Medulla oblongata (tissue), 1 donor: ENCODE measurements around the gene ARHGAP45.

Experiments used
- DNase-seq: peaks from one replicate; pipeline ENCODE4 v3.0.0-alpha.2; 2015; ENCODE audit errors: extremely low spot score

Gene ARHGAP45

GRCh38 chr19:1039646-1040475 is 27.1 kb upstream of the ARHGAP45 start, which contains the start of gene ABCA7:
TSS of gene ABCA7 (plus strand) at chr19:1040107. CDS start at chr19:1041362, 1,255 bp downstream.
- DNase-seq = peak; percentile 94

DNA sequence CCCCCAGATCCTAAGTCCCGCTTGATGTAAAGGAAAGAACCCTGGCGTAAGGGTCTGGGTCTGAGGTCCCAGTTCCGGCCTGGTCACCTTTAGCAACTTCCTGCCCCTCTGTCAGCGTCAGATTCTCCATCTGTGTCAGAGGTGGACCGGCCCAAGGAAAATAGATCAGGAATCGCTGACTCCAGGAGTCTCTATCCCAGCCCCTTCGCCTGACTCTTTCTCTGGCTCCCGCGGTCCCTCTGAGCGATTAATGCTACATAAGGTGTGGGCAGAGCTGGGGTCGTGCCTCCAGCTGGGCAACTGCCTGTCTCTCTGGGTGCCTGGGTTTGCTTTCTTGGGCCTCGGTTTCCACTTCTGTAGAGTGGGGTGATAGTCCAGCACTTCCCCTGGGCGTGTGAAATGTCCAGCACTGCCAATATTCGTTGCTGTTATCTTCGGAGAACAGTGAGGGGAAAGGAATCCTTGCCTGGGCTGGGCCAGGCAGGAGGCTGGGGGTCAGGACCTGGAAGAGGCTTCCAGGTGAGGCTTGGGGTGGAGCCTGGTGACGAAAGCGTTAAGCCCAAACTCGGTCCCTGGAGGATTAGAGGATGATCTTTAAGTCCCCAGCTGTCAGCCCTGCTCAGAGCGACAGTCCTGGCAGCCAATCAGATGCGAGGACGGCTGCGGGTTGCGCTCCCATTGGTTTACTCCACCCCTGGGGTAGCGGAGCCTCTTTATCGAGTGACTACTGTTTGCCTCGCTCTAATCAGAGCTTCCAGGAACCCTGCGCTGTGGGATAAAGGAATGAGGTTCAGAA is 26.3 kb upstream of the ARHGAP45 start:
- peak; percentile 93 for DNase-seq

DNA sequence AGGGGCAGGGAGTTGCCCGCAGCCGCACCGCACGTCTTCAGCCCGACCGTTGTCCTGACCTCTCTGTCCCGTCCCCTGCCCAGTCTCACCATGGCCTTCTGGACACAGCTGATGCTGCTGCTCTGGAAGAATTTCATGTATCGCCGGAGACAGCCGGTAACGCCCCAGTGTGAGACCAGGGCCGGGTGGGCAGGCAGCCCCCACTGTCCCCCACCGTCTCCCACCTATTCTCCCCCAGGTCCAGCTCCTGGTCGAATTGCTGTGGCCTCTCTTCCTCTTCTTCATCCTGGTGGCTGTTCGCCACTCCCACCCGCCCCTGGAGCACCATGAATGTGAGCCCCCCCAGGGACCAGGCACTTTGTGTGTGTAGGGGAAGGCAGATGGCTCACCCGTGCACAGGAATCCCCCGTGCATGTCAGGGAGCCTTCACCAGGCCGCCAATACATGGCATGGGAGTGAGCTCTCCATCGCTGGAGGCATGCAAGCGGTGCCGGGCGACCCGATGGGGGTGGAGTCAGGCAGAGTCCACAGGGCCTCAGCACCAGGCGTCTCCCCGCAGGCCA is 25.6 kb upstream of the ARHGAP45 start:
- no peak for DNase-seq

DNA sequence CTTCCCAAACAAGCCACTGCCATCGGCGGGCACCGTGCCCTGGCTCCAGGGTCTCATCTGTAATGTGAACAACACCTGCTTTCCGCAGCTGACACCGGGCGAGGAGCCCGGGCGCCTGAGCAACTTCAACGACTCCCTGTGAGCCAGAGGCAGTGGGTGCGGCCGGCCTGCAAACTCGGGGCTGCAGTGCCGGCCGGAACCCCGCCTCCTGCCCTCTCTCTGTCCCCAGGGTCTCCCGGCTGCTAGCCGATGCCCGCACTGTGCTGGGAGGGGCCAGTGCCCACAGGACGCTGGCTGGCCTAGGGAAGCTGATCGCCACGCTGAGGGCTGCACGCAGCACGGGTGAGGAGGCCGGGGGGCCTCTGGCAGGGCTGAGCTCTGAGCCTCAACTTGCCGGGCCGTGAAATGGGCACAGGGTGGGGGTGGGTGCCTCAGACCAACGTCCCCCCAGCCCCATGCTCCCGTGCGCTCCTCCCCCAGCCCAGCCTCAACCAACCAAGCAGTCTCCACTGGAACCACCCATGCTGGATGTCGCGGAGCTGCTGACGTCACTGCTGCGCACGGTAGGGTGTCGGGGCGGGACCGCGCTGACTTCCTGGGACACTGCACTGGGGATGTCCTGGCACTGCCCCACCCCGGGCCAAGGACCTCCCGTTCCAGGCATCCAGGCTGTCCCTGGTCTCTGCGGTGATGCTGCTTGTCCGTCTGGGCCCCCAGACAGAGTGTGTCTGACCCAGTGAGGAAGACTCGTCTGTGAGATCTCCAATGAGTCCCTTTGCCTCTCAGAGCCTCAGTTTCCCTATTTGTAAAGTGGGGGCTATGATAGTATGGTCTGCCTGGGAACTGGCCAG is 24.9 kb upstream of the ARHGAP45 start:
- DNase-seq = no peak

DNA sequence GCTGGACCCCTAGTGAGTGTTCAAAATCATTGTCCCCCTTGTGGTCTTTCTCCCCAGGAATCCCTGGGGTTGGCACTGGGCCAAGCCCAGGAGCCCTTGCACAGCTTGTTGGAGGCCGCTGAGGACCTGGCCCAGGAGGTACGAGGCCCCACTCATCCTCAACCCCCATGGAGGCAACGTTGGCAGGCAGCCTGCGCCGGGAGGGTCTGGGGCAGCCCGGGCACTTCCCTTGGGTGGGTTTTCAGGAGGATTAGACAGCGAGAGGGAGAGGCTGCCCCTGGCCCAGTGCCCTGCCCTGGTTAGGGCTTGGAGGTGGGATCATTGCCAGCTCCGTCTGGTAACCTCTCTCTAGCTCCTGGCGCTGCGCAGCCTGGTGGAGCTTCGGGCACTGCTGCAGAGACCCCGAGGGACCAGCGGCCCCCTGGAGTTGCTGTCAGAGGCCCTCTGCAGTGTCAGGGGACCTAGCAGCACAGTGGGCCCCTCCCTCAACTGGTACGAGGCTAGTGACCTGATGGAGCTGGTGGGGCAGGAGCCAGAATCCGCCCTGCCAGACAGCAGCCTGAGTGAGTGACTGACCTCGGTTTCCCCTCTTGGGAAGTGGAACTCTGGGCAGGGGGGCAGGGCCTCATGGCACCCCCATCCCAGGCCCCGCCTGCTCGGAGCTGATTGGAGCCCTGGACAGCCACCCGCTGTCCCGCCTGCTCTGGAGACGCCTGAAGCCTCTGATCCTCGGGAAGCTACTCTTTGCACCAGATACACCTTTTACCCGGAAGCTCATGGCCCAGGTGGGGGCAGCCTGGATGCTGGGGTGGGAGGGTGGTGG is 24.1 kb upstream of the ARHGAP45 start:
- DNase-seq = no peak

GRCh38 chr19:1045247-1045603 is 21.7 kb upstream of the ARHGAP45 start:
- DNase-seq = no peak

GRCh38 chr19:1046117-1046626 is 20.8 kb upstream of the ARHGAP45 start:
- DNase-seq = no peak

- DNase-seq = no peak
Observed at GRCh38 chr19:1046836-1047695, 19.9 kb upstream of the ARHGAP45 start.

DNA sequence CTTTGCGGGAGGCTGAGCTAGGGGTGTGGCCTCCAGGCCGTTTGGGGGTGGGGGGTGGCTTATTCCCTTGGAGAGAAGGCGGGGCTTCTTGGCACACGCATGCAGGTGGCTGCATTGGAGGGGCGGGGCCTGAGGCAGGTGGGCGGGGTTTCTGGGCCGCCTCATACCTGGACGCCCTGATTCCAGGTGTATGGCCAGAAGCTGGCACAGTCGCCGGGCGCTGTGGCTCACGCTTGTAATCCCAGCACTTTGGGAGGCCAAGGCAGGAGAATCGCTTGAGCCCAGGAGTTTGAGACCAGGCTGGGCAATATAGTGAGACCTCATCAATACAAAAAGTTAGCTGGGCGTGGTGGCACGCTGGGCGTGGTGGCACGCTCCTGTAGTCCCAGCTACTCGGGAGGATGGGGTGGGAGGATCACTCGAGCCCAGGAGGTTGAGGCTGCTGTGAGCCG is 19.2 kb upstream of the ARHGAP45 start:
- DNase-seq = no peak

DNA sequence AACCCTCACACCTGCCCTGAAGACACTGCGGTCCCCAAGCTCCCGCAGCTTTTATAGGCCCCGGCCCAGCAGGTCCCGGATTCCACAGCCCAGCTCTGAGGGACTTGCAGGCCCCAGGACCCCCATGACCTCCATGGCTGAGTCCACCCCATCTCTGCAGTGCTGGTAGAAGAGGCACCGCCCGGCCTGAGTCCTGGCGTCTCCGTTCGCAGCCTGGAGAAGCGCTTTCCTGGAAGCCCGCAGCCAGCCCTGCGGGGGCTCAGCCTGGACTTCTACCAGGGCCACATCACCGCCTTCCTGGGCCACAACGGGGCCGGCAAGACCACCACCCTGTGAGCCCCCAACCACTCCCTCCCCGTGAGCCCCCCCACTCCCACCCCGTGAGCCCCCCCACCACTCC is 17.9 kb upstream of the ARHGAP45 start:
- no peak for DNase-seq

GRCh38 chr19:1049800-1050199 is 17.2 kb upstream of the ARHGAP45 start:
- no peak for DNase-seq

- no peak for DNase-seq
Observed at GRCh38 chr19:1050989-1051788, 15.8 kb upstream of the ARHGAP45 start.

DNA sequence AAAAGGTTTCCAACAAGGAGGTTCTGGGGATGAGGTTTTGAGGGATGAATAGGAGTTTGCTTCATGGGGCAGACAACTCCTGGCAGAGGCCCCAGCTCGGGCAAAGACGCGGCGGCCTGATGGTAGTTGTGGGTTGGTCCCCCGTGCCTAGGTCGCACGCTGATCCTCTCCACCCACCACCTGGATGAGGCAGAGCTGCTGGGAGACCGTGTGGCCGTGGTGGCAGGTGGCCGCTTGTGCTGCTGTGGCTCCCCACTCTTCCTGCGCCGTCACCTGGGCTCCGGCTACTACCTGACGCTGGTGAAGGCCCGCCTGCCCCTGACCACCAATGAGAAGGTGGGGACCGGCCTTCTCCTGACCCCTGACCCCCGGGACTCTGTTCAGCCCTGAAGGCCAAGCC is 15.2 kb upstream of the ARHGAP45 start:
- DNase-seq = no peak

- DNase-seq = no peak
Observed at GRCh38 chr19:1052349-1052975, 14.5 kb upstream of the ARHGAP45 start.

DNA sequence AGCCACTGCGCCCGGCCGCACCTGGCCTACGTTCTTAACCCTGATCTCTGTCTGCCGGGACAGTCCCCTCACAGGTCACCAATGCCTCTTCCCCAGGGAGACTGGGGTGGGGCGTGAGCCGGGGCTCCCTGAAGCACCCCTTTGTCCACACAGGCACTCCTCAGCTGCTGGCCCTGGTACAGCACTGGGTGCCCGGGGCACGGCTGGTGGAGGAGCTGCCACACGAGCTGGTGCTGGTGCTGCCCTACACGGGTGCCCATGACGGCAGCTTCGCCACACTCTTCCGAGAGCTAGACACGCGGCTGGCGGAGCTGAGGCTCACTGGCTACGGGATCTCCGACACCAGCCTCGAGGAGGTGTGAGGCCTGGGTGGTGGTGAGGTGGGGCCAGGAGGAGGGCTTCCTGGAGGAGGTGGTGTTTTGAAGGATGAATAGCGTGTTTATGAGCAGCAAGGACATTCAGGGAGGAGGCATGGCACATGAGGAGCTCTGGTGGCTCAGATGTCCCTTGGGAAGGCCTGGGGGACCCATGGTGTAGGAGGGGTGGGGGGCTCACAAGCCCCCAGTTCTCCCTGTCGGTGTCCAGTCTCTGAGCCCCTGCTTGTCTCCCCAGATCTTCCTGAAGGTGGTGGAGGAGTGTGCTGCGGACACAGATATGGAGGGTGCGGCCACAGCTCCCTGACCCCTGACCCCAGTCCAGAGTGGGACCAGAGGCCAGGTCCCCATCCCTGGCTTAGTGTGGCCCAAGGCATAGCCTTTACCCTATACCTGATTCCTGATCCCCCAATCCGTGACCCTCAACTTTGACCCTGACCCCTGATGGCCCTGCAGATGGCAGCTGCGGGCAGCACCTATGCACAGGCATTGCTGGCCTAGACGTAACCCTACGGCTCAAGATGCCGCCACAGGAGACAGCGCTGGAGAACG is 13.5 kb upstream of the ARHGAP45 start:
- no peak for DNase-seq

DNA sequence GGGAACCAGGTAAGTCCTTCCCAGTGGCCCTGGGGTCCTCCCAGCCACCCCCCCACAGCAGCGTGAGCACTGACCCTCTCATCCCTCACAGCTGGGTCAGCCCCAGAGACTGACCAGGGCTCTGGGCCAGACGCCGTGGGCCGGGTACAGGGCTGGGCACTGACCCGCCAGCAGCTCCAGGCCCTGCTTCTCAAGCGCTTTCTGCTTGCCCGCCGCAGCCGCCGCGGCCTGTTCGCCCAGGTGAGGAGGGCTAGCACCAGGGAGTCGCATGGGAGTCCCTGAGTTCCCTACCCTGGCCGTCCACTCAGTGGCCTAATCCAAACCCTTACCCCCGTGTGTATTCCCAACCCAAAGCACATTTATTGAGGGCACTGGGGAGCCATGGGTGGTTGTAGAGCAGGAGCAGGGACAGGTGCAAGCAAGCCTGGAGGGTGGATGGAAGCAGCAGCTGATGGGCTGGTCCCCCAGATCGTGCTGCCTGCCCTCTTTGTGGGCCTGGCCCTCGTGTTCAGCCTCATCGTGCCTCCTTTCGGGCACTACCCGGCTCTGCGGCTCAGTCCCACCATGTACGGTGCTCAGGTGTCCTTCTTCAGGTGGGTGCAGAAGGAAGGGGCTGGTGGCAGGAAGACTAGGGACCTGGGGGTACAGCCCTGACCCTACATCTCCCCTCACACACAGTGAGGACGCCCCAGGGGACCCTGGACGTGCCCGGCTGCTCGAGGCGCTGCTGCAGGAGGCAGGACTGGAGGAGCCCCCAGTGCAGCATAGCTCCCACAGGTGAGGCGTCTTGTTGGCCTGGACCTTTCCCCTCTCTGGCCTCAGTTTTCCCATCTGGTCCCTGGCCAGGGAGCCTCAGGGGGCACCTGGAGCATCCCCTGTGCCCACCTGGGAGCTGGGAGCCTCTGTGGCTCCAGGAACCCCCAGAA is 12.6 kb upstream of the ARHGAP45 start:
- no peak for DNase-seq
